GM19455 (cell line): ENCODE data around the gene WDR72.
"Not testable (repeated sequence)": the region's sequence is repeated elsewhere in the genome, so short reads cannot be mapped to it uniquely, and the experiment has no call there.

Experiments
- ATAC-seq: cut with Tn5 transposase; IDR thresholded peaks from one replicate; pipeline ENCODE4 v1.9.1; 2021; ENCODE audit not compliant: unreplicated experiment

WDR72 gene

DNA sequence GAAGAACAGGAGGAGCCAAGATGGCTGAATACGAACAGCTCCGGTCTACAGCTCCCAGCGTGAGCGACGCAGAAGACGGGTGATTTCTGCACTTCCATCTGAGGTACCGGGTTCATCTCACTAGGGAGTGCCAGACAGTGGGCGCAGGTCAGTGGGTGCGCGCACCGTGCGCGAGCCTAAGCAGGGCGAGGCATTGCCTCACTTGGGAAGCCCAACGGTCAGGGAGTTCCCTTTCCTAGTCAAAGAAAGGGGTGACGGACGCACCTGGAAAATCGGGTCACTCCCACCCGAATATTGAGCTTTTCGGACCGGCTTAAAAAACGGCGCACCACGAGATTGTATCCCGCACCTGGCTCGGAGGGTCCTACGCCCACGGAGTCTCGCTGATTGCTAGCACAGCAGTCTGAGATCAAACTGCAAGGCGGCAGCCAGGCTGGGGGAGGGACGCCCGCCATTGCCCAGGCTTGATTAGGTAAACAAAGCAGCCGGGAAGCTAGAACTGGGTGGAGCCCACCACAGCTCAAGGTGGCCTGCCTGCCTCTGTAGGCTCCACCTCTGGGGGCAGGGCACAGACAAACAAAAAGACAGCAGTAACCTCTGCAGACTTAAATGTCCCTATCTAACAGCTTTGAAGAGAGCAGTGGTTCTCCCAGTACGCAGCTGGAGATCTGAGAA lies 218.7 kb downstream of the WDR72 start:
- ATAC-seq = not testable (repeated sequence)

DNA sequence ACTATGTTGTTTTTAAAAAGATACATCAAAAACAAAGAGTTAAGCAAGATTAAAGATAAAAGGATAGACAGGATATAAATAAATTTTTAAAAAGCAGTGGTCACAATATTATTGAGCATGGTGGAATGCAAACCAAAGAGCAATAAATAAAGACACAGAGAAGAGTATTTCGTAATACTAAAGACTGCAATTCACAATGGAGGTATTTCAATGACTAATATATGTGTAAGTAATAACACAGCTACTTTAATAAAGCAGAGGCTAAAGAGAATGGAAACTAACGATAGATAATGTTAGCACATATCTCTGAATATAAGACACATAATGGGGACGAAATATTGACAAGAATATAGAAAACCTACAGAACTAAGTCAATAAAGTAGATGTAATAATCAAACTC lies 219.6 kb downstream of the WDR72 start:
- no peak for ATAC-seq

DNA sequence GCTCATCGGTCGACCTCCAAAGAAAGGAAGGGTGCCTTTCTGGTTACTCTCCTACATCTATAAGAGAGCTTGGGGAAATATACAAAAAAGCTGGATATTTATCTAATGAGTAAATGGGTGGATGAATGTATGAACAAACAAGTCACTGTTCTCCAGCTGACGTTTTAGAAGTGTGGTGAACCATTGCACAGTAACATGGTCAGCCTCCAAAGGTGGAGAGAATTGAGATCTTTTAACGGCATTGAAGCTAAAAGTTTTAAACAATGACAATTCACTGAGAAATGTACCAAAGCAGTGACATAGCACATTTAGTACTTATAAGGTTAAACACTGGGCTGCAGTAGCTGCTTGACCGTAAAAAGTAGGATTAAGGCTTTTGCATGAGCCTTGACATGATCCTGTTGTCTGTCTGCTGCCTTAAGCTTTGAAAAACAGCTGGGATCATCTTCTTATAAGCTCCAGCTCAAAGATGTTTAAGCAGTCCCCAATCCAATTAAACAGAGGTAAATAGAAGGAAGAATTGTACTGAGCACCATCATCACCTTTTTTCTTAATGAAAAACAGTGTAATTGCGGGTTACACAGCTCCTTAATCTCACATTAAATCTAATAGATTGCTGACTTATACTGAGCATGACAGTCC lies 222.9 kb downstream of the WDR72 start:
- ATAC-seq = no peak

DNA sequence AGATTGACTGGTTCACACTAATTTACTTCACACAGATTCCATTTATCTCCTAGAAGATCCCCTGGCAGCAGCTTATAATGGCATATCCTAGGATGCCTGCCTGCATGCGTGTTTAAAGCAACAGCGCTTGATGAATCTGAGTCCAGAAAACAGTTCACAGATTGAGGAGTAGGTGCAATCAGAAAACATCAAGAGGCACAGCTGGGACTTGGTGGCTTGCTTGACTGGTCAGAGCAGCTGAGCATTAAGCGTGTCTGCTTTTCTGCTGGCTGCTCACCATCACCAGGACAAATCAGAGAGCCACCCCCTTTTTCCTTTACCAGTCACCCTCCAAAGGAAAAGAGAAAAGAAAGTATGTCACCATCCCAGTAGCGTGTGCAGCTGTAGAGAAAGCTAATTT lies 223.6 kb downstream of the WDR72 start:
- ATAC-seq = no peak

DNA sequence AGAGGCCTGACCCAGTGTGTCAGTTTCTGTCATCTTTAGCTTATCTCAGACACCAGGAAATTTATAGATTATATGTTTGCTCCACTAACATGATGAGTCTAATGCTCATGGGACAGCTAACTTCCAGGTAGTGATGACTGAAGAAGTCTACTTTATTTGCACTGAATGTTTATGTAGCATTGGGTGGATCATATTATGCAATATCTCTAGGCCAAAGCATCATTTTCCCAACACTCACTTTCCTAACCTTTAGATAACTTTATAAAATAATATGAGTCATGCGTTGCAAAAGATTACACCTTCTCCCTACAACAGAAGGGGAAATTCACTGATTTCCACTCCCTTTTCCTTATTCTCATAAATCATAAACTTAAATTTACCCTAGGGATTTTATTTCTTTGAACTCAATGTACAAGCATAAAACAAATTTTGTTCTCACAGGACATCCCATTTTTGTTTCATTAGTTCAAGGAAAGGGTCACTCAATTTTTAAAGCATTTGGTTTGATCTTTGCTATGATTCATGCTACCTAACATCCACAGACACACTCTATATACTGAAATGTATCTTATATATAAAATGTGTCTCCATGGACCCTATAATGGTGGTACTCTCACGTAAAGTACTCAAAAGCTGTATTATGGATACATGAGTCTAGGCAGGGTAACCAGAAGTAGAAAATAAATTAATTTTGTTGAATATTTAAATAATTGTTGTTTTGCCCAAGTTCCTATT lies 225.2 kb downstream of the WDR72 start:
- no peak for ATAC-seq

DNA sequence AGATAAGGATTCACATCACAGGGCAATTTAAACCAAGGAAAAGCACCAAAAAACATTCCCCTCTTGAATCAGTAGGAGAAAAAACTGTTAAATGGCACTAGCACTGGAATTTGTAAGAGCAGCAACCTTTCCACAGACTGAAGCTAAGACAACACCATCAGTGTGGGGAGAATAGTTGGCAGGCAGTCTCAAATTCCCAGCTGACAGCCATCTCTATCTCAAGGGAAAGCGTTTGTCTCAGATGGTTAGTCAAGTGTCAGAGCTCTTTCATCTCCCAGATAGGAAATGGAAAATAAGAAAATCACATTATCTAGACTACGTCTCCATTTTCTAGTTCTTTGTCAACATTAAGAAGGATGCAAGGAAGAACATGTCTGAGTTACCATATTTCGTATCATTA lies 228.7 kb downstream of the WDR72 start:
- ATAC-seq = no peak

DNA sequence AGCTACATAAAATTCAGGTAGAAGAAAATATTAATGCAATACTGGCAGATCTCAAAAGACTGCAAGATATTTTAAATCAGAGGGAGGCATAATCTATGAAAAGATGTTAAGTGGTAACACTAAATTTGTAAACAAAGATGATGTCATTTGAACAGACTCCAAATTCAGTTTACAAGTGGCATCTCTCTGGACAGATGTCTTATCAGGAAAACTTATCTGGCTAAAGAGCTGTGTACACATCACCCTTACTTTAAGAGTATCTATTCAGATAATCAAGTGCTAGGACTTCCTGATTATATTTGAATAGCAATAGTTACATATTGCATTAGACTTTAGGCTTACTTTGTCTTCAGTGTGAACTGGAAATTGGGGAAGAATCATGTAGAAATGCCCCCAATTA lies 231.5 kb downstream of the WDR72 start:
- no peak for ATAC-seq

DNA sequence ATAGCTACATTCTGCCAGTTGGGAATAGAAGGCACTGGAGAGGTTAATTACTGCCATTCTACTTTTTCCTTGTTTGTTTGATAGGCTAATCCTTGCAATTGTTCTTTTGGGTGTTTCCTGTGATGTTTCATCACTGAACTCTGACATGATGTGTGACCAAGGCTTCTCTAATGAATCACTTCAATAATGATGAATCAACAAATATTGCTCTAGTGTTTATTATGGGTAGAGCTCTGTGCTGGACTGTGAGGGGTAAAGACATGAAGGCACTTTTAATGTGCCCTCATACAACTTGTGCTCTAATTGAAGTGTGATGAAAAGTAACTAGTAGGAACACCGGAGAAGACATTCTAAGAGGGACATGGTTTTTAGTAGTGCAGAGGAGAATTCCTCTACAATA lies 233.6 kb downstream of the WDR72 start:
- ATAC-seq = no peak

DNA sequence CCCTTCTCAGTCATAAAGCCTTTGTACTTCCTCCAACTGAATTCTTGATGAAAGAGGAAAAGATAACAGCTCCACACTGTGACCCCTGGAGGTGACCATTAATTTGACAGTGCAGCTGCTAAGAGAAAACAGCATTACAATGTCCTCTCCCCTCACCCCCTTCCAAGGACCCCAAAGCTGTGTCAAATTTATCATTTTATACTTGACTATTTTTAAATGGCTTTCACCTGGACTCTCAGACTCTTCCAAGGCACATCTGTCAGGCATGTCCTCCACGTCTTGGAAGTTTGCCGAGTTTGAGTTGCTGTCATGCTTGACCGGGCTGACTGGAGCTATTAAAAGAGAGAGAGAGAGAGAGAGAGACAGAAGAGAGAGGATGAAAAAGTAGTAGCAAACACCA lies 236.5 kb downstream of the WDR72 start:
- no peak for ATAC-seq

DNA sequence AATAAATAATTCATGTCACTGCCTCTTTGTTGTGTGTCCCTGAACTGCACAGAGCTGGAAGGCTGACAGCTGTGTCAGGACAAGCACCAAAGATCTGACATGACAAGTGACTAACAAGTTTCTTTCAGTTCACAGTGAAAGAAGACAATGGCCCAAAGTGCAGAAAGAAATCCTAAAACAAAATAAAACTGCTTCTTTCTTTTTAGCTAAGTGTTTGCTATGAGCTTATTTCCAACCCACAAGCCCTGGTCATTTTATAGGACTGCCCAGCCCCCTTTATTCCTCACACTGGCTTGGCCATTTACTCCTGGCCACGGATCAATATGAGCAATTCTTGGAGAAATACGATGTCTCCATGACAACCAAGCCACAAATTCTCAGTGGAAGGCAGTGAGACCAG lies 238.5 kb downstream of the WDR72 start:
- no peak for ATAC-seq

DNA sequence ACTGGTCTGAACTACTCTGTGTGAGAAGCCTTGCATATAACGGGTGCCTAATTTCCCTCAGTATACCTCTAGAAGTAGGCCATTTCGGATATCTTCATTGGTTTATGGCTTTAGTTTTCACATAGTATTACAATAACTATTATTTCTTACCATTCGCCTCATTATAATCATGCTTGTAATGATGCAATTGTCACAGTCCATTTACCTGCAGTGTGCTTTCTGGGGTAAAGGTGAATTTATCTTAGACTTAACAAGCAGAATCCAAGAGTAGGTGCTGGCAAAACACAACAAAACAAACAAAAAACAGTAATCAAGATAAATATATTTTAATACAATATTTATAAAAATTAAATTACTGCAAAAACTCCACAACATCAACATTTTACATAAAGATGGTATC lies 246.0 kb downstream of the WDR72 start:
- ATAC-seq = no peak

DNA sequence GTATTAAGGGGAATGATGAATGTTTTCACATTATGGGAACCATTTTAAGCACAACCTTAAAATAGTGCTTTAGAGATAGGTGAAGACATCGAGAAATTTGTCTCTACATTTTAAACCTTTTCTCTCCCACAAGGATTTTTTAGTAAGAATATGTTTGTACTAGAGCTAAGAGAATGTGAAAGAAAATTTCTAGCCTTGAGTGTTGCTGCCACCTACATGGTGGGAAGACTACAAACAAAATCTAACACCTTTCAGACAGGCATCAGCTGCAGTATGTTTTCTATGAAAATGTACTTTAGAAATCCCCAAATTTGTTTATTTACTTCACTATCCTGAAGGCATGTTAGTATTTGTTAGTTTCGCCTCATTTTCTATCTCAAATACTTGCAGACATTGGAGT lies 247.4 kb downstream of the WDR72 start:
- ATAC-seq = no peak

DNA sequence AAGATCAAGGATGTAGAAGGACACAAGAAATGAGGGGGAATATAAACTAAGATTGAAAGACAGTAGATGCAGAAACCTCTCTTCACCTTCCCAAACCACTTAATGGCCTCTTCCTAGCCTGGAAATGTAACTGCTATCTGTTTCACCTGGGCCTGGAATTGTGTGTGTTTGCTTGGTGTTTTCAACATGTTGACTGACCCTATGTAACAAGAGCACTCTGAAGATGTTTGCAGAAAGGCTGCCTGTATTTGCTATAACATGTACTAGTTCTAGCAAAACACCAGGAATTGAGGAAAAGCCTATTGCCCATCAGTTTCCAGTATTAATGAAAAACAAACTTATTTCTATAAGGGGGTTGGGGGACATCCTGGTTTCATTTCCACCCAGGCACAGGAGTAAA lies 248.3 kb downstream of the WDR72 start:
- ATAC-seq = no peak

DNA sequence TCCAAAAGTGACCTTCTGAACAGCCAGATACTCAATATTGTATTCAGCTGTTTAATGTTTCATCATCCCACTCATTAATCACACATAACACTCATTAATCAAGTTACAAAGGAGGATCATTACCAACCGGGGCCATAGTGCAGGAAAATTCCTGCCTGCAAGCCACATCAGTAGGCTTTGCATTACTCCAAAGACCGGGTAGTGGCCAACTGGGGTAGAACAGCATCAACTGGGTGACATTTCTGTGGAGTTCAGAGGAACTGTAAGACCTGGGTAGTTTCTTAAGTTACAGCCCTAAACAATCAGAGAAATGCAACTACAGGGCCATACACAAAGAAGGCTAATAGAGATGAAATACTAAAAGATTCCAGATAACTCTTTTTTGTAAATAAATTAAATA lies 253.1 kb downstream of the WDR72 start:
- ATAC-seq = no peak

DNA sequence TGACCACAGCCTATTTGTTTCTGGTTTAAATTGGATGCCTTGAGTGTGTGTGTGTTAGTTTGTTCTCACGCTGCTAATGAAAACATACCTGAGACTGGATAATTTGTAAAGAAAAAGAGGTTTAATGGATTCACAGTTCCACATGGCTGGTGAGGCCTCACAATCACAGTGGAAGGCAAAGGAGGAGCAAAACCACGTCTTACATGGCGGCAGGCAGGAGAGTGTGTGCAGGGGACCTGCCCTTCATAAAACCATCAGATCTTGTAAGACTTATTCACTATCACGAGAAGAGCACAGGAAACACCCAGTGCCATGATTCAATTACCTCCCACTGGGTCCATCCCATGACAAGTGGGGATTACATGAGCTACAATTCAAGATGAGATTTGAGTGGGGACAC lies 260.5 kb downstream of the WDR72 start:
- ATAC-seq = no peak

DNA sequence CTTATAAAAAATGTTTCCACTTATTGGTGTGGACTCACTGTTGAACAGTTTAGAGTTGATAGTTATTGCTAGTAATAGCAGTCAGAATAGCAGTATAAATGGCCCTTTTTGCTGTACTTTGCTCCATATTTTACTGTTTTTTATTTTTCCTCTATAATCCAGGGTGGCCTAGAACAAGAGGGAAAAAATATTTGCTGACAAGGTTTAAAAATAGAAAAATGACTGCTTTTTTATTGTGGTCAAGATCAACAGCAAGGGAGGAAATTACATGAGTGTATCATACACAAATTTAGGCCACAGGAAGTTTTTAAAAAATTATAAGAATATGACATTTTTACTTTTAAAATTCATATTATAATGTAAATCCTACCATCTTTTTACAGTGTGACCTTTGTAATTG lies 269.1 kb downstream of the WDR72 start:
- no peak for ATAC-seq

DNA sequence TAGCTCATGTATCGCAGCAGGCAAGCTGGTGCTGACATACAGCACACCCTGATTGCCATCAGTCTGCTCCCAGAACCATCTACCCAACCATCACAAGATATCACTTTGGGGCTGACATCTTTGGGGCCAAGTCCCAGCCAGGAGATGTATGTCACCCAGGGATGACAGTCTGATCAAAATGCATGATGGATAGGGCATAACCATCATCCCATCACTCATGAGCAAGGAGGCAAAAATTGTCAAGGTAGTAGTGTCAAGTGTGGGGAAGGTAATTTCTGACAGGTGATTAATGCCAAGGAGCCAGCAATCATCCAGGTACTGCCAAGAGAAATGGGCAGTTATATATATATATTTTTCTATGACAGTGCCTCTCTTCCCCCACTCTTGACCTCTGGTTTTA lies 277.4 kb downstream of the WDR72 start:
- no peak for ATAC-seq

DNA sequence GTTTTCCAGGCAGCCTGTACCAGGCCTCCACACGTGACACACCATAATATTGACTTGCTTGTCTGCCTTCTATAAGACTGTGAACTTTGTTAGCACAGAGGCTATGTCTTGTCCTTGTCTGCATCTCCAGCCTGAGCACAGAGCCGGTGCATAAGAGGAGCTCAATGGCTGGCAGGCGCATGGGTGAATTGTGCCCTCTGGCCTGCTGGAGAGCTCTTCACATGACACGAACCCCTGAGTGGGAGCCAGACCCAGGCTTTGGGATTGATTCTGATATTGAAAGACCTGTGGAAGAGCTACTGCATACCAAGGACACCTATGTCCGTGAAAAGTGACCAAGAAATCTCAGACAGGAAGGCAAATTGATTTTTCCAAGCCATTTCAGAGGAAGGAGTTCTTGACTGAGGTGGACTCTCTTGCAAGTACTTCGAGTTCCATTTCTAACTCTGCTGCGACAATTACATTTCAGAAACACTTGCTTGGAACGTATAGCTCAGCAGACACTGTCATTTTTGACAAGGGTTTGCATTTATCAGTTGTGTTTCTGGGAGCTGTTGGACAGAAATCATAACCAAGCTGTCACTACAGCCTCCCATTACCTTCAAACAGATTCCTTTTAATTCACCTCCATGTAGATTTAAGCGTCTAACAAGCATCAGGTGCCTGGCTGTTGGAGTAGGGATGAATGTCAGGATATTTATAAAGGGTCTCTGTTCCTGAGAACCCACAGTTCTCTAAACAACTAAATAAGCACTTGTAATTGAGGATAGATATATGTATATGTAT lies 281.3 kb downstream of the WDR72 start:
- no peak for ATAC-seq

DNA sequence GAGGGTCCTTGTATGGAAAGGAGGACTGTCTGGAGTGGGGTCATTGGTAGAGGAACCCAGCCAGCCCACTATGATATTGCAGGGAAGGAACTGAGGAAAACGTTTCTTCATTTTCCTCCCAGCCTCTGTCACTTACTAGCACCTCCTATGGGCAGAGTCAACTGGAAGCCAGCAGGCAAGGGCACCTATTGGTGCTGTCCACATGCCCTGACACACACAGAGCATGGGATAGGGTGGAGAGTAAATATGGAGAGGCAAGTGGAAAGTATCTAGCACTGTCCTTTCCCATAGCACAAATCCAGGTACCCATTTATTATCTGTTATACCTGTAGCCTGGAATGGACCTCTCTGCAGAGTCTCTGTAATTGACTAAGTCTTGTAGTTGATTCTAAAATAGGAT lies 285.6 kb downstream of the WDR72 start:
- no peak for ATAC-seq

DNA sequence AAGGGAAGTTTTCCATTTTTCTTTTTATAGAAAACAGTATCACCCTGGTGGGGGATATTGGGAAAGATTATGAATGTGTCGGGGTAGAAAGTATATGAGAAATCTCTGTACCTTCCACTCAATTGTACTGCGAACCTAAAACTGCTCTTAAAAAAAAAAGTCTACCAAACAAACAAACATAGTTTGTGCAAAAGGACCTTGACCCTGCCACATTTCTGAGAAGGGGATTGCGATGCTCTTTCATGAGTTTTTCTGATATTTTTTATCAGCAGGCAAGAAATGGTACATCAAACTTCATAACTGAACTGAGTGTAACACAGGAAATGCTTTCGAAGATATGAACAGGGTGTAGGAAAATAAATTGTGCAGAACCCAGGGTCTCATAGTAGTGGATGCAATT lies 286.0 kb downstream of the WDR72 start:
- ATAC-seq = no peak

DNA sequence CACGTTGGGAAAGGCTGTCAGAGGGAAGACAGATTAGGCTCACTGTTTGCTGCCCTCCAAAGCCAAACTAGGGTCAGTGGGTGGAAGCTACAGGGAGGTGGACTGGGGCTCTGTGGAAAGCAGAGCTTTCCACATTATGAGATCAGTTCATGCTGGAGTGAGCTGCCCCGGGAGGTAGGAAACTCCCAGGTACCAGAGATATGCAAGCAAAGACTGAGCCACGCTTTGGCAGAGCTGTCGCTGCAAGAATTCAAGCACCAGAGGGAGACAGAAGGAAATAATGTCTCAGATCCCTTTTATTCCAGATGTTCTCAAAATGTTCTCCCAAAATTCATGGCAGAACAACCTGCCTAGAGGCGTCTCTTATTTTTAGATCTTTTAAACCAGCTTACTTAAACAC lies 286.6 kb downstream of the WDR72 start:
- ATAC-seq = no peak

DNA sequence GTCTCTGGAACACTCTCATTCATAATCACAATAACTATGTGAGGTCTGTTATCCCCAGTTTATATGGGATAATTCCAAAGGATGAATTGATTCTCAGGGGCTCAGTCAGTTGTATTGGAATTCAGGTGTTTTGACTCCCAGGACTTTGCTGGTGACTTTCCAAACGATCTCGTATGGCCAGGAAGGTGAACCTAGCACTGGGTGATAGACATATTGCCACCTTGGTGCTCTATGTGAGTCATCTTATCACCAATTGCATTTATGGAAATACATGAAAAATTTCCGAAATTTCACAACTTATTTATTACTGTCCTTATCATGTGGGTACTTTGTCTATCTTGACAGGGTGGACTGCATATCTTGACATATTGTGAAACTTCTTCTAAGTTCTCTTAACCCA lies 287.3 kb downstream of the WDR72 start:
- no peak for ATAC-seq
